Mesenchymal stem cell (in vitro differentiated cells and primary cell): Measurements from ENCODE around the gene FAM174C.

Experiments used
- DNase-seq: peaks from one replicate; pipeline ENCODE4 v3.0.0-alpha.2; 2013
- H2AFZ ChIP-seq: one replicate; pipeline ENCODE4 v1.6.1; 2013; ENCODE audit warnings: low read depth, mild to moderate bottlenecking, control low read depth, inconsistent platforms, low read length, moderate library complexity
- H2AK5ac ChIP-seq: 2 replicates; pipeline ENCODE4 v1.6.1; 2013; ENCODE audit warnings: low read length, moderate library complexity, mild to moderate bottlenecking, inconsistent platforms; ENCODE audit not compliant: severe bottlenecking
- H2BK120ac ChIP-seq: one replicate; pipeline ENCODE4 v1.6.1; 2013; ENCODE audit warnings: low read depth, mild to moderate bottlenecking, inconsistent platforms, low read length, moderate library complexity
- H2BK12ac ChIP-seq, 2 experiments: one replicate each; pipeline ENCODE4 v1.6.1; 2013; ENCODE audit warnings: inconsistent platforms in 2 of 2, low read length in 2 of 2, mild to moderate bottlenecking in 2 of 2, moderate library complexity in 2 of 2, control low read depth in 1 of 2
- H2BK15ac ChIP-seq: one replicate; pipeline ENCODE4 v1.6.1; 2013; ENCODE audit warnings: mild to moderate bottlenecking, low read depth, inconsistent platforms; ENCODE audit not compliant: poor library complexity, severe bottlenecking
- H2BK5ac ChIP-seq: 2 replicates; pipeline ENCODE4 v1.6.1; 2013; ENCODE audit warnings: low read depth, mild to moderate bottlenecking, low read length, control low read depth, inconsistent platforms; ENCODE audit not compliant: poor library complexity, severe bottlenecking
- H3K14ac ChIP-seq, 2 experiments: one replicate each; pipeline ENCODE4 v1.6.1; 2013; ENCODE audit warnings: inconsistent platforms in 2 of 2, low read length in 2 of 2, control low read depth in 1 of 2, mild to moderate bottlenecking in 1 of 2, moderate library complexity in 1 of 2
- H3K18ac ChIP-seq, 2 experiments: one replicate each; pipeline ENCODE4 v1.6.1; 2013; ENCODE audit warnings: inconsistent platforms in 2 of 2, low read length in 2 of 2, control low read depth in 1 of 2, low read depth in 1 of 2, mild to moderate bottlenecking in 1 of 2
- H3K23ac ChIP-seq, 2 experiments: one replicate each; pipeline ENCODE4 v1.6.1; 2013; ENCODE audit warnings: inconsistent platforms in 2 of 2, low read length in 2 of 2, mild to moderate bottlenecking in 2 of 2, moderate library complexity in 2 of 2, control low read depth in 1 of 2
- H3K27ac ChIP-seq: 2 replicates; pipeline ENCODE4 v1.5.1; 2013; ENCODE audit warnings: mild to moderate bottlenecking, moderate library complexity, low read length, control low read depth, inconsistent platforms; ENCODE audit not compliant: poor library complexity, severe bottlenecking
- H3K27me3 ChIP-seq, 2 experiments: 2 replicates each; pipeline versions ENCODE4 v1.6.1 to v1.7.0; 2013; ENCODE audit warnings: low read length in 2 of 2, mild to moderate bottlenecking in 2 of 2, moderate library complexity in 2 of 2, control low read depth in 1 of 2, inconsistent platforms in 1 of 2; ENCODE audit not compliant: control insufficient read depth in 1 of 2, insufficient read depth in 1 of 2
- H3K36me3 ChIP-seq, 2 experiments: 2 replicates each; pipeline versions ENCODE4 v1.6.1 to v1.7.0; 2013; ENCODE audit warnings: low read length in 2 of 2, control low read depth in 1 of 2, inconsistent platforms in 1 of 2, low read depth in 1 of 2, mild to moderate bottlenecking in 1 of 2; ENCODE audit not compliant: insufficient read depth in 2 of 2, control insufficient read depth in 1 of 2
- H3K4ac ChIP-seq, 2 experiments: one replicate each; pipeline ENCODE4 v1.6.1; 2013; ENCODE audit warnings: inconsistent platforms in 2 of 2, low read length in 2 of 2, mild to moderate bottlenecking in 2 of 2, moderate library complexity in 2 of 2, control low read depth in 1 of 2, low read depth in 1 of 2
- H3K4me1 ChIP-seq: 2 replicates; pipeline ENCODE4 v1.6.1; 2013; ENCODE audit warnings: low read depth, low read length, control low read depth; ENCODE audit not compliant: control insufficient read depth, insufficient read depth
- H3K4me2 ChIP-seq: 2 replicates; pipeline ENCODE4 v1.6.1; 2013; ENCODE audit warnings: low read length, mild to moderate bottlenecking, inconsistent platforms; ENCODE audit not compliant: poor library complexity, severe bottlenecking
- H3K4me3 ChIP-seq, 2 experiments: 2 replicates each; pipeline versions ENCODE4 v1.5.1 to v1.7.0; 2013; ENCODE audit warnings: low read length in 2 of 2, mild to moderate bottlenecking in 2 of 2, control low read depth in 1 of 2, low read depth in 1 of 2; ENCODE audit not compliant: insufficient read depth in 1 of 2
- H3K79me1 ChIP-seq: replicated peaks from 2 replicates; pipeline ENCODE4 v1.6.1; 2013; ENCODE audit warnings: mild to moderate bottlenecking, control low read depth, low read length, inconsistent platforms; ENCODE audit not compliant: poor library complexity, severe bottlenecking
- H3K9ac ChIP-seq: 2 replicates; pipeline ENCODE4 v1.7.0; 2013; ENCODE audit warnings: mild to moderate bottlenecking, low read length, moderate library complexity
- H3K9me3 ChIP-seq: 2 replicates; pipeline ENCODE4 v1.7.0; 2013; ENCODE audit warnings: mild to moderate bottlenecking, low read length; ENCODE audit not compliant: control insufficient read depth
- H4K8ac ChIP-seq: one replicate; pipeline ENCODE4 v1.6.1; 2013; ENCODE audit warnings: inconsistent platforms, mild to moderate bottlenecking, low read length, moderate library complexity
- H4K91ac ChIP-seq: one replicate; pipeline ENCODE4 v1.6.1; 2013; ENCODE audit warnings: mild to moderate bottlenecking, low read length, inconsistent platforms
- WGBS: methylation state at CpG from one replicate; pipeline ENCODE4 v1.1.7; 2013; ENCODE audit warnings: mixed read lengths; 5-methylcytosine and 5-hydroxymethylcytosine counted together

FAM174C gene

GRCh38 chr19:1299801-1300200 is 24.5 kb downstream of the FAM174C start:
- H3K27ac ChIP-seq = no peak overlapping the region
- H3K4me2 ChIP-seq = no peak overlapping the region
- 90% methylated on average over 31 of the region's 34 CpGs for WGBS
- H4K91ac ChIP-seq = no peak overlapping the region
- H3K9ac ChIP-seq = no peak overlapping the region
- H2BK120ac ChIP-seq = no peak overlapping the region
- no peaks in the 10 kb centered on the region for H3K36me3 ChIP-seq
- H3K79me1 ChIP-seq = no peaks in the 10 kb centered on the region
- H3K18ac ChIP-seq = no peak overlapping the region
- no peak overlapping the region for H3K23ac ChIP-seq
- no peak overlapping the region for H2AK5ac ChIP-seq
- H3K27me3 ChIP-seq = peaks cover 2 to 53% of the 10 kb centered on the region in 2 experiments
- peaks cover 6% of the 10 kb centered on the region for H3K4me1 ChIP-seq
- H3K9me3 ChIP-seq = no peaks in the 10 kb centered on the region
- no peak for DNase-seq
- H2AFZ ChIP-seq = no peak overlapping the region
- no peak overlapping the region for H2BK12ac ChIP-seq
- no peak overlapping the region for H4K8ac ChIP-seq
- no peak overlapping the region for H2BK5ac ChIP-seq
- no peak overlapping the region for H3K4me3 ChIP-seq
- H2BK15ac ChIP-seq = no peak overlapping the region
- H3K14ac ChIP-seq = no peak overlapping the region
- no peak overlapping the region for H3K4ac ChIP-seq

- H3K9me3 ChIP-seq = no peaks in the 10 kb centered on the region
- no peak for DNase-seq
- H3K9ac ChIP-seq = no peak overlapping the region
- H2AK5ac ChIP-seq = no peak overlapping the region
- WGBS = 93% methylated on average over 25 of the region's 35 CpGs
- H3K27me3 ChIP-seq = peaks cover 0 to 45% of the 10 kb centered on the region in 2 experiments
- no peak overlapping the region for H3K14ac ChIP-seq
- H2BK120ac ChIP-seq = no peak overlapping the region
- no peak overlapping the region for H4K91ac ChIP-seq
- H3K4me2 ChIP-seq = no peak overlapping the region
- H3K36me3 ChIP-seq = no peaks in the 10 kb centered on the region
- H3K4me1 ChIP-seq = no peaks in the 10 kb centered on the region
- no peak overlapping the region for H3K4me3 ChIP-seq
- H3K23ac ChIP-seq = no peak overlapping the region
- no peak overlapping the region for H3K27ac ChIP-seq
- no peak overlapping the region for H2BK5ac ChIP-seq
- no peak overlapping the region for H2AFZ ChIP-seq
- H3K18ac ChIP-seq = no peak overlapping the region
- H2BK15ac ChIP-seq = no peak overlapping the region
- H3K79me1 ChIP-seq = no peaks in the 10 kb centered on the region
- H3K4ac ChIP-seq = no peak overlapping the region
- no peak overlapping the region for H4K8ac ChIP-seq
- no peak overlapping the region for H2BK12ac ChIP-seq
Measured at GRCh38 chr19:1300744-1301490, 25.6 kb downstream of the FAM174C start.

DNA sequence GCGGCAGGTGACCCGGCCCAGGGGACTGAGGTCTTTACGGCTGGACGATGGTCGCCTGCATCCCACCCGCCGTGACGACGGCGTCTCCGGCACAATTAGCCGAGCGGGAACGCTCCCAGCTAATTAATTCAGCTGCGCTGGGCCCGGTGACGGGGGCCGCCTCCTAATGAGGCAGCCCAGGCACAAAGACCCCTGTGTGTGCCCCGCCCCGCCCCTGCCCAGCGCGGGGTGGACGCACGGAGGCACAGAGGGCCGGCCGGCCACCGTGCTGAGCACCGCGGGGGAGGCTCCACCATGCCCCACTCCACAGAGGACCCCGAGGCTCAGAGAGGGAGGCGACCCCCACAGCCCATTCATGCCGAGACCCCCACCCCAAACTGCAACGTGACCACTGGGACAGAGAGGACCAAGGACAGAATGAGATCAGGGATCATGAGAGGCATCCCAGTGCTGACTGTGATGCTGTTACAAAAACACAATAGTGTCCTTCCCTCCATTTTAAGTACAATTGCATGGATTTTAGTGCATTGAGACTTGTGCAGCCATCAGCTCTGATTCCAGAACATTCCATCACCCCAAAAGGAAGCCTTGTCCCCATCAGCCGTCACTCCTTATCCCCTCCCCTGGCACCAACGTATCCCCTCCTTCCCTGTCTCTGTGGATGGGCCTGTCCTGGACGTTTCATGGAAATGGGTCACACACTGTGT is 27.4 kb downstream of the FAM174C start:
- Histone ChIP-seq H3K18ac (no peak overlapping the region), H3K14ac (no peak overlapping the region), H3K27ac (no peak overlapping the region), H3K9me3 (no peaks in the 10 kb centered on the region), H3K23ac (no peak overlapping the region), H3K4ac (no peak overlapping the region), H3K4me1 (no peaks in the 10 kb centered on the region), H2AFZ (no peak overlapping the region), H2AK5ac (no peak overlapping the region), H2BK15ac (no peak overlapping the region), H2BK5ac (no peak overlapping the region), H3K27me3 (peaks cover 0 to 39% of the 10 kb centered on the region in 2 experiments), H3K9ac (no peak overlapping the region), H4K8ac (no peak overlapping the region), H4K91ac (no peak overlapping the region), H2BK12ac (no peak overlapping the region), H3K4me3 (no peak overlapping the region), H3K79me1 (no peaks in the 10 kb centered on the region), H2BK120ac (no peak overlapping the region), H3K4me2 (no peak overlapping the region), H3K36me3 (no peaks in the 10 kb centered on the region)
- WGBS = 85% methylated on average over 36 of the region's 36 CpGs
- no peak for DNase-seq

- WGBS = 91% methylated on average over 28 of the region's 28 CpGs
- DNase-seq = no peak
- no peak overlapping the region for H2BK5ac ChIP-seq
Measured at GRCh38 chr19:1304197-1304924, 29.0 kb downstream of the FAM174C start.

More at GRCh38 chr19:1304197-1304924, 29.0 kb downstream of the FAM174C start:
- Histone ChIP-seq H3K79me1 (no peaks in the 10 kb centered on the region), H3K27me3 (peaks cover 0 to 42% of the 10 kb centered on the region in 2 experiments), H3K27ac (no peak overlapping the region), H2BK12ac (no peak overlapping the region), H3K9ac (no peak overlapping the region), H2AFZ (no peak overlapping the region), H3K14ac (no peak overlapping the region), H3K23ac (no peak overlapping the region), H3K4me1 (no peaks in the 10 kb centered on the region), H3K9me3 (no peaks in the 10 kb centered on the region), H3K4me2 (no peak overlapping the region), H3K4me3 (no peak overlapping the region), H2BK120ac (no peak overlapping the region), H3K4ac (no peak overlapping the region), H2AK5ac (no peak overlapping the region), H3K36me3 (no peaks in the 10 kb centered on the region), H4K8ac (no peak overlapping the region), H4K91ac (no peak overlapping the region), H3K18ac (no peak overlapping the region), H2BK15ac (no peak overlapping the region)
